H9 (cell line): ENCODE data around the gene ABCC4. TPM values are rescaled to one million over a fixed set of nuclear protein-coding genes. Genes with fewer than 3 reads are reported as not detected.
A peak's percentile ranks its signal among the peaks of the same experiment; 100 is the strongest.

Experiments used
- DNase-seq: peaks from one replicate; pipeline ENCODE4 v3.0.0-alpha.2; 2017
- H2AFZ ChIP-seq: one replicate; pipeline ENCODE4 v1.6.1; 2013; ENCODE audit warnings: mild to moderate bottlenecking, low read length, control low read depth, moderate library complexity
- H2AK5ac ChIP-seq: 2 replicates; pipeline ENCODE4 v1.6.1; 2013; ENCODE audit warnings: low read length, control low read depth, mixed read lengths; ENCODE audit not compliant: insufficient read length
- H2BK120ac ChIP-seq: one replicate; pipeline ENCODE4 v1.6.1; 2013; ENCODE audit warnings: low read depth, mild to moderate bottlenecking, low read length, control low read depth, inconsistent platforms; ENCODE audit not compliant: poor library complexity, severe bottlenecking
- H2BK12ac ChIP-seq: 2 replicates; pipeline ENCODE4 v1.6.1; 2013; ENCODE audit warnings: low read length, control low read depth, mixed read lengths, low read depth; ENCODE audit not compliant: insufficient read length
- H2BK15ac ChIP-seq: 2 replicates; pipeline ENCODE4 v1.6.1; 2013; ENCODE audit warnings: low read depth, low read length, control low read depth
- H2BK20ac ChIP-seq: one replicate; pipeline ENCODE4 v1.6.1; 2013; ENCODE audit warnings: low read depth, mild to moderate bottlenecking, low read length, control low read depth, inconsistent platforms; ENCODE audit not compliant: poor library complexity, severe bottlenecking
- H2BK5ac ChIP-seq: 2 replicates; pipeline ENCODE4 v1.6.1; 2013; ENCODE audit warnings: low read length, control low read depth, mixed read lengths; ENCODE audit not compliant: insufficient read length
- H3K14ac ChIP-seq: 2 replicates; pipeline ENCODE4 v1.6.1; 2013; ENCODE audit warnings: low read length, control low read depth; ENCODE audit not compliant: insufficient read depth
- H3K18ac ChIP-seq: 2 replicates; pipeline ENCODE4 v1.6.1; 2013; ENCODE audit warnings: low read depth, mild to moderate bottlenecking, mixed read lengths, low read length, control low read depth; ENCODE audit not compliant: insufficient read length
- H3K23ac ChIP-seq: 2 replicates; pipeline ENCODE4 v1.6.1; 2013; ENCODE audit warnings: low read length, control low read depth, mixed read lengths, low read depth; ENCODE audit not compliant: insufficient read length
- H3K23me2 ChIP-seq: 2 replicates; pipeline ENCODE4 v1.6.1; 2013; ENCODE audit warnings: low read depth, mild to moderate bottlenecking, mixed read lengths, low read length, control low read depth; ENCODE audit not compliant: insufficient read length, poor library complexity, severe bottlenecking
- H3K27ac ChIP-seq: 2 replicates; pipeline ENCODE4 v1.5.1; 2013; ENCODE audit warnings: low read length, control low read depth, mixed read lengths, low read depth; ENCODE audit not compliant: insufficient read length
- H3K27me3 ChIP-seq: 2 replicates; pipeline ENCODE4 v1.6.1; 2013; ENCODE audit warnings: low read length, control low read depth, inconsistent platforms; ENCODE audit not compliant: insufficient read depth
- H3K4ac ChIP-seq: 2 replicates; pipeline ENCODE4 v1.6.1; 2013; ENCODE audit warnings: low read depth, mild to moderate bottlenecking, control low read depth, inconsistent platforms, low read length, moderate library complexity
- H3K4me1 ChIP-seq: 2 replicates; pipeline ENCODE4 v1.6.1; 2013; ENCODE audit warnings: low read length, control low read depth, inconsistent platforms; ENCODE audit not compliant: insufficient read depth
- H3K4me2 ChIP-seq: 2 replicates; pipeline ENCODE4 v1.6.1; 2013; ENCODE audit warnings: low read length, control low read depth, mixed read lengths; ENCODE audit not compliant: insufficient read length, insufficient read depth
- H3K56ac ChIP-seq: 2 replicates; pipeline ENCODE4 v1.6.1; 2013; ENCODE audit warnings: low read depth, mild to moderate bottlenecking, mixed read lengths, low read length, control low read depth; ENCODE audit not compliant: insufficient read length
- H3K79me1 ChIP-seq: 2 replicates; pipeline ENCODE4 v1.6.1; 2013; ENCODE audit warnings: low read depth, mild to moderate bottlenecking, moderate library complexity, low read length, control low read depth, inconsistent platforms; ENCODE audit not compliant: insufficient read depth, poor library complexity, severe bottlenecking
- H3K79me2 ChIP-seq: 2 replicates; pipeline ENCODE4 v1.6.1; 2013; ENCODE audit warnings: low read length, control low read depth, inconsistent platforms; ENCODE audit not compliant: insufficient read depth
- H3K9ac ChIP-seq: 2 replicates; pipeline ENCODE4 v1.6.1; 2013; ENCODE audit warnings: low read length, control low read depth, mixed read lengths; ENCODE audit not compliant: insufficient read length; ENCODE audit errors: extremely low read depth
- H3K9me3 ChIP-seq: one replicate; pipeline ENCODE4 v1.6.1; 2013; ENCODE audit warnings: low read depth, low read length, inconsistent platforms; ENCODE audit not compliant: control insufficient read depth
- H3T11ph ChIP-seq: one replicate; pipeline ENCODE4 v1.6.1; 2013; ENCODE audit warnings: mild to moderate bottlenecking, low read length, control low read depth, inconsistent platforms
- H4K20me1 ChIP-seq: one replicate; pipeline ENCODE4 v1.6.1; 2013; ENCODE audit not compliant: control insufficient read depth, insufficient read length, insufficient read depth
- H4K5ac ChIP-seq: 2 replicates; pipeline ENCODE4 v1.6.1; 2013; ENCODE audit warnings: low read depth, mild to moderate bottlenecking, mixed read lengths, low read length, control low read depth; ENCODE audit not compliant: insufficient read length
- H4K8ac ChIP-seq: replicated peaks from 2 replicates; pipeline ENCODE4 v1.6.1; 2013; ENCODE audit warnings: low read length, control low read depth, mixed read lengths, low read depth; ENCODE audit not compliant: insufficient read length
- H4K91ac ChIP-seq: 2 replicates; pipeline ENCODE4 v1.6.1; 2013; ENCODE audit warnings: low read depth, mild to moderate bottlenecking, moderate library complexity, mixed read lengths, low read length, control low read depth; ENCODE audit not compliant: insufficient read length
- H3K27ac Mint-ChIP-seq, 3 experiments: 2 replicates in 2 of 3; 3 replicates in 1 of 3; pipeline ENCODE4 v1.8.0; 2020 to 2021; ENCODE audit warnings: mixed read lengths in 3 of 3, mild to moderate bottlenecking in 1 of 3, moderate library complexity in 1 of 3
- H3K27me3 Mint-ChIP-seq: 2 replicates; pipeline ENCODE4 v1.8.0; 2021; ENCODE audit warnings: low read depth, mild to moderate bottlenecking, moderate library complexity, mixed read lengths
- H3K36me3 Mint-ChIP-seq, 3 experiments: 2 replicates in 2 of 3; 3 replicates in 1 of 3; pipeline ENCODE4 v1.8.0; 2020 to 2021; ENCODE audit warnings: low read depth in 3 of 3, mixed read lengths in 3 of 3; ENCODE audit not compliant: insufficient read depth in 1 of 3
- H3K4me1 Mint-ChIP-seq, 2 experiments: 2 replicates each; pipeline ENCODE4 v1.8.0; 2020; ENCODE audit warnings: mixed read lengths in 2 of 2
- H3K4me3 Mint-ChIP-seq, 2 experiments: 2 replicates in 1 of 2; 3 replicates in 1 of 2; pipeline ENCODE4 v1.8.0; 2020 to 2021; ENCODE audit warnings: mild to moderate bottlenecking in 2 of 2, mixed read lengths in 2 of 2, moderate library complexity in 1 of 2
- H3K9me3 Mint-ChIP-seq, 2 experiments: 2 replicates in 1 of 2; 3 replicates in 1 of 2; pipeline ENCODE4 v1.8.0; 2020; ENCODE audit warnings: mild to moderate bottlenecking in 2 of 2, mixed read lengths in 2 of 2, moderate library complexity in 1 of 2
- CTCF ChIP-seq: fragments of 200-600 bp; sonication (generic); conservative IDR thresholded peaks from 3 replicates; pipeline ENCODE4 v1.8.0; 2021; ENCODE audit warnings: antibody characterized with exemption, mild to moderate bottlenecking
- whole genome bisulfite sequencing: extraction: QIAGEN DNeasy Blood & Tissue Kit; methylation state at CpG from one replicate; pipeline ENCODE4 v1.1.7; 2013; ENCODE audit warnings: missing lambda C conversion rate, low lambda C conversion rate, mixed read lengths; ENCODE audit not compliant: insufficient read length; ENCODE audit errors: extremely low coverage; 5-methylcytosine and 5-hydroxymethylcytosine counted together
- total RNA-seq: library from RNA; stranded (reverse); gene quantifications from 2 replicates; pipeline ENCODE4 v1.2.1, GENCODE V29; 2021

The ABCC4 gene
- total RNA-seq, 1 experiment from 2014 or later: 5.9 TPM

DNA sequence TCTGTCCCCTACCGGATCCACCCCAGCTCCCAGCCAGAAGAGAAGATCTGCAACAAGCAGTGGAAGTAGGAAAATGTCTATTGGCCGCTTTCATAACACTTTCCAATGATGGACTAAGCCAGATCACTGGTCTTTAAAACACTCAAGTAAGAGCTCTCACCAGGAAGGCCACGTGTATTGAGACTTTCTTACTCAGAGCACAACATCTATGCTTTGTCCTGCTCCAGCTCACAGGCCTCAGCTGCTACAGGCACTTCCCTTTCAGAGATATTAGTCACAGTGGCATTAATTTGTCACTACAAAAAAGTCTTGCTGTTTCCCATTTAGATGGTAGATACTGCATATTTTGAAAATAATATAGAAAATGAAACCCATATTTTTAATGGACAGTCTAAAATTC lies 164.2 kb downstream of the ABCC4 start:
- H2BK12ac ChIP-seq: no peak overlapping the region
- no peaks in the 10 kb centered on the region for H3K27me3 ChIP-seq
- no peak overlapping the region for H3K4me3 Mint-ChIP-seq
- no peak overlapping the region for H3T11ph ChIP-seq
- no CpG with 5 or more reads among the region's 3 CpGs for WGBS
- peaks cover 10 to 11% of the 10 kb centered on the region in 2 experiments for H3K4me1 Mint-ChIP-seq
- H4K91ac ChIP-seq: no peak overlapping the region
- no peak overlapping the region for H3K4me2 ChIP-seq
- H2BK120ac ChIP-seq: no peak overlapping the region
- H3K56ac ChIP-seq: no peak overlapping the region
- peaks cover 5% of the 10 kb centered on the region; the same call in 1 of the 2 replicates for H3K4me1 ChIP-seq
- H3K23ac ChIP-seq: no peak overlapping the region
- no peaks in the 10 kb centered on the region for H3K79me2 ChIP-seq
- DNase-seq: no peak
- no peak overlapping the region for H3K27ac ChIP-seq
- H2AK5ac ChIP-seq: no peak overlapping the region
- no peak overlapping the region for H4K8ac ChIP-seq
- H3K27me3 Mint-ChIP-seq: no peaks in the 10 kb centered on the region; the same call in 1 of the 2 replicates
- no peaks in the 10 kb centered on the region for H3K79me1 ChIP-seq
- no peak overlapping the region for H4K5ac ChIP-seq
- no peak overlapping the region for H3K18ac ChIP-seq
- peak overlapping the region in 2 of 3 experiments; percentile 39 to 41; a peak in 2 of 7 replicates for H3K27ac Mint-ChIP-seq
- peaks cover 0 to 4% (median 0%) of the 10 kb centered on the region in 3 experiments; a peak in 1 of 7 replicates for H3K36me3 Mint-ChIP-seq
- H2BK20ac ChIP-seq: no peak overlapping the region
- H2AFZ ChIP-seq: no peak overlapping the region
- H3K4ac ChIP-seq: no peak overlapping the region
- TF ChIP-seq CTCF: no peak
- H4K20me1 ChIP-seq: no peaks in the 10 kb centered on the region
- H3K23me2 ChIP-seq: no peaks in the 10 kb centered on the region
- no peaks in the 10 kb centered on the region for H3K9me3 ChIP-seq
- no peak overlapping the region for H3K9ac ChIP-seq
- H2BK15ac ChIP-seq: no peak overlapping the region
- H2BK5ac ChIP-seq: no peak overlapping the region
- H3K9me3 Mint-ChIP-seq: peaks cover 0 to 3% of the 10 kb centered on the region in 2 experiments; a peak in 1 of 5 replicates
- H3K14ac ChIP-seq: no peak overlapping the region
